Vagina (tissue), 2 donors: Measurements from ENCODE around the gene HNRNPK.

ENCODE experiments used
- CTCF ChIP-seq, 3 experiments: fragments of 450-650 bp in 2 of 3; fragments of 200-600 bp in 1 of 3; sonication (generic) in 1 of 3; IDR thresholded peaks; one replicate each; pipeline ENCODE4 v1.5.1; 2017 to 2019; ENCODE audit warnings: antibody characterized with exemption in 3 of 3, mild to moderate bottlenecking in 2 of 3, moderate library complexity in 2 of 3
- POLR2A ChIP-seq, 2 donors: fragments of 450-650 bp; IDR thresholded peaks; one replicate each; pipeline ENCODE4 v1.6.1; 2017; ENCODE audit warnings: antibody characterized with exemption in 2 of 2, mild to moderate bottlenecking in 2 of 2, moderate library complexity in 2 of 2
- POLR2AphosphoS5 ChIP-seq, 2 donors: sonication (generic); formaldehyde crosslinking; IDR thresholded peaks; one replicate each; pipeline ENCODE4 v1.9.0; 2017; ENCODE audit warnings: antibody characterized with exemption in 2 of 2, mild to moderate bottlenecking in 2 of 2, low read depth in 1 of 2; ENCODE audit not compliant: insufficient read depth in 1 of 2

- TF ChIP-seq CTCF (IDR thresholded peaks at IDR 0.05) (no peak), POLR2A (IDR thresholded peaks at IDR 0.05) (no peak), POLR2AphosphoS5 (IDR thresholded peaks at IDR 0.05; ENCODE audit: insufficient read depth in 1 of 2, low read depth in 1 of 2) (no peak)
Observed at GRCh38 chr9:83977196-83977595, 2.8 kb downstream of the HNRNPK start.
